ENCODE results near the gene TRAK1.

- TF ChIP-seq CTCF (conservative IDR thresholded peaks at IDR 0.05; ENCODE audit: low read length), result peak; percentile 71
- TF ChIP-seq EZH2phosphoT487 (IDR thresholded peaks at IDR 0.05; ENCODE audit: borderline replicate concordance, low read depth, low read length), result no peak
Measured at GRCh38 chr3:42229942-42230688, 139.0 kb downstream of the TRAK1 start.

All from OCI-LY7 (cell line).